Cortex of kidney (tissue), 1 donor: ENCODE data around the gene AUTS2.

Experiments used
- DNase-seq: peaks from one replicate; lab custom pipeline; 2025; lab: John Stamatoyannopoulos, UW

AUTS2 gene

GRCh38 chr7:70694434-70694970 lies 1096.2 kb downstream of the AUTS2 start:
- no peak for DNase-seq

GRCh38 chr7:70694971-70695794 lies 1096.9 kb downstream of the AUTS2 start:
- no peak for DNase-seq

DNA sequence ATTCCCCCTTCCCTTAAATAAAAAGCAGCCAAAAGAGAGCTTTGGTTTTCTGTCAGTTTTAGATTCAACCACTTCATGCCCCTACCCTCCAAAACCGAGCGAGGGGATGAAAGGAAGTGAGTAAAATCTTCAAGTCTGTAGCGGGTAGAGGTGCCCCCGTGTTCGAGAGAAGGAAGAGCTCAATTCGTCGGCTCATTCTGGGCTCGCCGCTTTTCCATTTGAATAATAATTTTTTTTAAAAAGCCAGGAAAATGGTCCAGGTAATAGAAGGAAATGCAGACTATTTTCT lies 1097.5 kb downstream of the AUTS2 start:
- no peak for DNase-seq

- DNase-seq: no peak
Observed at GRCh38 chr7:70696201-70696754, 1098.0 kb downstream of the AUTS2 start.

DNA sequence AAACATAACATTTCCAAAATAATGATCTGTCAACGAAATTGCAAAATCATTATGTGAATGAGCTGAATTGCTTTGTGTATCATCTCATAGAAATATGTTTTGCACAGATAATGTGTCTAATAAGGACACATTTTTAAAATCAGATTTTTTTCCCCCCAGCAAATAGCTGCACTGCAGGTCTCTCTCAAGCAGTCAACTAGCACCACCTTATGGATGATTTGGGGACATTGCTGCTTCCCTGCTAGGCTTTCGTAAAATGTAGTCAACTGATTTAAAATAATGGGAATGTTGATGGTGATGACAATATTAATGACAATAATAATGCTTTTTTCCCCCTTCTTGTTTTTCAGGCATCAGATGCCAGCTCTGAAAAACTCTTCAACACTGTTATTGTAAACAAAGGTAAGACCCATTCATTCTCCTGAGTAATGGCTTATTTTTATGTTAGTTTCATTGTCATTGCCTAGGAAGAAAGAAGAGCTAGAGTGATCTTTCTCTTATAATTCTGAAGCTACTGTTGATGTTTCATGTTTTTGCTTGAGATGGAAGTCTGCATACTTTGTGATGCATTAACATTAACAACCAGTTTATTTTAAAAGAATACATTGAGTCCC lies 1100.1 kb downstream of the AUTS2 start:
- no peak for DNase-seq

DNA sequence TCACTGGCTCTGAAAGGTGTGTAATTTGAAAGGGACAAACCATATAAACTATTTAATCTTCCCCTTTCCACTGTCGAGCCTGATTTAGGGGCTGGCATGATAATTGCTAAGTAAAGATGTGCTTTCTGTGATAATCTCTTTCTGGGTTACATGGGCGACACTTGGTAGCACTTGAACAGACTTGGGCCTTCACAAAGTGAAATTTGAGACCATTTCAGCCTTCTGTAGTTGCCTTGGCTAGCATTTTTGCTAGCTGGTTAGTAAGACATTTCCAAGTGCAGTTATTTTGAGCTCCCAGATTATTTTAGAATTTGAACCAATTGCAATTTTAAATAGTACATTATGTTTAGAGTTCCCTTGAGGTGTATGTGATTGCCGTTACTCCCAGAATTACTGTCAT lies 1101.0 kb downstream of the AUTS2 start:
- no peak for DNase-seq

GRCh38 chr7:70700055-70700940 lies 1102.0 kb downstream of the AUTS2 start:
- DNase-seq: no peak

DNA sequence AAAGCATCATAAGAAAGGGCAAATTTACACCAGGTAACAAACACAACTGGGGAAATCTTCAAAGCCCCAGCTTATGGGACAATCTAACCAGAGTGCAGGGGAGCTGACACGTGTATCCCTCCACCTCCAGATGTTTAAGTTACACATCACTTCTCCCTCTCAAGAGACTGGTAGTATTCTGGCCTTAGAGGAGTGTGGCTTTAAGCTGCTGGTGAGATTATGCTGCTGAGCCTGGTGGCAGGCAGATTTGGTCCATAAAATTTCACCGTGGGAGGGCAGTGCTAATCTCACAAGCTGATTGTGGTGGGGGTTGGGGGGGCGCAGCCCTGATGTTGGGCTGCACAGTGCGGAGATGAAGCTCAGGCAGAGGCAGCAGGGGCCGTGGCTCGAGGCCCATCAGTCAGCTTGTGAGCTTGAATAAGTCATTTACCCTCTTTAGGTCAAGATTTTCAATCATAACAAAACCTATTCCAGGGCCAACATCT lies 1102.7 kb downstream of the AUTS2 start:
- DNase-seq: no peak

DNA sequence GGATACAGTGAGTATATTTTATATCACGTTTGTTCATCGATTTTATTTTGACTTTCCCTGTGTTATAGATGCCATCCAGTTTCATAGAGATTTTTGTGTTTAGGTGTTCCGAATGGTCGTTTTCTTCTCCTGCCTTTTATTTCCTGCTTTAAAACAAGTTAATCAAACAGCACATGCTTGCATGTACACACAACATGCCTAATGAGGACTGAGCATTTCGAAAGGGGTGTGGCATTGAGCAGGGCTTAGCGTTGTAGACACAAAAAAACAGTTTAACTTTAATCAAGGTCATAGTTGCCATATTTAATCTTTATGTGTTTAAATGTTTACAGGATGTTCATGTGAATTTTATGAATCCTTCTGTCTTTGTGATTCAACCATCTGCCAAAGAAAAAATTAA lies 1103.2 kb downstream of the AUTS2 start:
- DNase-seq: no peak

DNA sequence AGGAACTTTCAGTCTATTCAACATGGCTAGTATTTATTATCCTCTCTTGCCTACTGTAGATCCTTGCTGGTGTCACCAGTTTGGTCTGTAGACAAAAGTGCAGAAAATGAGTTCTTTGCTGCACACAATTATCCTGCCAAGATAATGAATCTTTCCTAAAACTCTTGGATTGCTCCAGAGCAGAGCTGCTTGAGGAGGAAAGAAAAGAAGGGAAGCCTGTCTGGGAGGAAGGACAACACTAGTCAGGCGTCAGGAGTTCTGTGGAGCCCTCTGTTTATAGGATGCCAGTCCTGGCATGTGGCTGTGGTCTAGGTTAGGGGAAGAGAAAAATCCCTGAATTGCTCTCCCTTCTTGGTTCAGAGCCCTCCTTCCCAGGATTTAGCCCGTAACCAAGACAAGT lies 1103.7 kb downstream of the AUTS2 start:
- DNase-seq: no peak

DNA sequence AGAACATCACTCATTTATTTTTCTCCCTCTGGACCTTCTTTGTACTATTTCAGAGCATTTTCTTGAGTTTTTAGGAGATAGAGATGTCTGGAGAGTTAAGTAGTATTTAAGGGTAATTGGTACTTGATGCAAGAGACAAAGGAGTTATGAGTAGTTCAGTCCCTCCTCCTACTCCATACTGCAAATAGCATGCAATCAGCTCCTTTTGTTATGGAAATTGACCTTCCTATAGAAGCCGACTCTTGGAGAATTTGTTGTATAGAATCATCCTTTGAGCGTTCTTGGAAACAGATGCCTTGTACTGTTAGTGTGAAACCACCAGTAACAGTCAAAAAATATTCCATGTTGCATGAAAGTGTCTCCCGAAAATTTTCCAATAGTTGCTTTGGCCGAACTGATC lies 1105.5 kb downstream of the AUTS2 start:
- no peak for DNase-seq

- DNase-seq: no peak
Observed at GRCh38 chr7:70704831-70705346, 1106.6 kb downstream of the AUTS2 start.

- no peak for DNase-seq
Observed at GRCh38 chr7:70706204-70706603, 1107.9 kb downstream of the AUTS2 start.

- no peak for DNase-seq
Observed at GRCh38 chr7:70706698-70707097, 1108.4 kb downstream of the AUTS2 start.

- no peak for DNase-seq
Observed at GRCh38 chr7:70707823-70708243, 1109.6 kb downstream of the AUTS2 start.

GRCh38 chr7:70710011-70710480 lies 1111.8 kb downstream of the AUTS2 start:
- no peak for DNase-seq

DNA sequence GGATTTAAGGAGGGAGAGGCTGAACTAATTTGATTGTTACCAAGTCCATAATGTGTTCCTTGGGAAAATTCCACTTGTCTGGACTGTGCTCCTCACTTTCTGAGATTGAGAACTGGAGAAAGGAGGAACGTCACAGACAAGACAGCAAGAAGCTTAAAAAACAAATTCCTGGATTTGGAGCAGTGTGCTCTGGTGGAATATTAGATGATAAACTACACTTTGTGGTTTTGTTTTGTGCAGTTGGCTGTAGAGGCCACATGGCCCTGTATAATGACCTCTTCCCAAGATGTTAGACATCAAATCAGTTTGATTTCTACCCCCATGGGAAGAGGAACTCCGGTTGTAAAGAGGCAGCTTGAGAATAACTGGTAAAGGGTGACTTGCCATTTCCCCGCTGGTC lies 1112.4 kb downstream of the AUTS2 start:
- DNase-seq: no peak

DNA sequence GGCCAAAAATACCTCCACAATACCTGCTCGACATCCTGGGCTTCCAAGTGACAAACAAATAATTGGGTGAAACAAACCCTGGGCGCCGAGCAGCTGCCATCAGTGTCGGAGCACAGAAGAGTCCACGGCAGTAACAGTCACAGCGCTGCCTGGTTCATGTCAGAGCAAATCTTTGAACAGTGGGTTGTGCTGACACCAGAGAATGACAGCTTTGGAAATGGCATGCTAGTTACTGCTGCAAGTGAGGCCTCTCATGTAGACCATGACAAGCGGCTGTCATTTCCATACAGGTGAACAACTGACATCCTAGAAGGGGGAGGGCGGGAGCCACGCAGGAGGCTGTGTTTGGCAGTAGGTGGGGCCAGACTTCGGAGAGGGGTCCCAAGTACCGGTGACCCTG lies 1113.2 kb downstream of the AUTS2 start:
- no peak for DNase-seq

- no peak for DNase-seq
Observed at GRCh38 chr7:70712942-70713341, 1114.7 kb downstream of the AUTS2 start.

DNA sequence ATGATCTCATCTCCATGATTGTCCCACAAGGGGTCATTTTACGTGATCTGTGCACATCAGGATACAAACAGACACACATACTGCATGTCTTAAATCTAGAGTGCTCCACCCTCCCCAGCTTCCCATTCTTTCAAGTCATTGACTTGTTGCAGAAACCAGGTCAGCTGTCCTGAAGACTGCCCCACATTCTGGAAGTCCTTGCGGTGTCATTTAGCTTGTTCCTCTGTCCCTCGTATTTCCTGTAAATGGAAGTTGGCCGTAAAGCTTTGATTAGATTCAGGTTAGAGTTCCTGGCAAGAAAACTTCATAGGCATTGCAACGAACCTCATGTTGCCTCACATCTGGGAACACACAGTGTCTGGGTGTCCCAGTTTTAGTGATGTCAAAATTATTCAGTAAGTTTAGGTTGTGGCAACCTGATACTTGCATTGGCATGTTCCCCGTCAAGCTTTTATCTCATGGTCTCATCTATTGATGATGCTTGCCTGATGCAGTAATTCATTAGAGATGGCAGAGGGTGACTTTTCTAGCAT lies 1116.3 kb downstream of the AUTS2 start:
- DNase-seq: no peak

- no peak for DNase-seq
Observed at GRCh38 chr7:70717553-70718329, 1119.5 kb downstream of the AUTS2 start.
